HG03060 (cell line): Measurements from ENCODE around the gene LAMA2.

Experiments
- ATAC-seq: cut with Tn5 transposase; IDR thresholded peaks from one replicate; pipeline ENCODE4 v1.9.1; 2021; ENCODE audit warnings: low read depth, moderate number of reproducible peaks; ENCODE audit not compliant: unreplicated experiment

Gene LAMA2

DNA sequence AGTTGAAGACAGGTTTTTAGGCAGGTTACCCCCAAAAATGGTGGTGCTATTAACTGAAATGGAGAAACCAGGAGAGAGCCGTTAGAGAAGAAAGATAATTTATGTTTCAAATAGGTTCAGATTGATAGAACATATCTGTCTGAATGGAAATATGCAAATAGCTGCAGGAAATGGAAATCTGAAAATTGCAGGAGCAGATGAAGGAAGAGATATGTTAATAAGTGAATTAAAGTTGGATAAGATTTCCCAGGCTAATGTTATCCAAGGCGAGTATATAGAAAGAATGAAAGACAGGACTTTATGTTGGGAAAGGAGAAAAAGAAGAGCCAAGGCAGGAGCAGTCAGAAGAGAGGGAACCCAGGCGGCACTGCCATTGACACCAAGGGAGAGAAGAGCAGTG is 461.4 kb downstream of the LAMA2 start:
- no peak for ATAC-seq

DNA sequence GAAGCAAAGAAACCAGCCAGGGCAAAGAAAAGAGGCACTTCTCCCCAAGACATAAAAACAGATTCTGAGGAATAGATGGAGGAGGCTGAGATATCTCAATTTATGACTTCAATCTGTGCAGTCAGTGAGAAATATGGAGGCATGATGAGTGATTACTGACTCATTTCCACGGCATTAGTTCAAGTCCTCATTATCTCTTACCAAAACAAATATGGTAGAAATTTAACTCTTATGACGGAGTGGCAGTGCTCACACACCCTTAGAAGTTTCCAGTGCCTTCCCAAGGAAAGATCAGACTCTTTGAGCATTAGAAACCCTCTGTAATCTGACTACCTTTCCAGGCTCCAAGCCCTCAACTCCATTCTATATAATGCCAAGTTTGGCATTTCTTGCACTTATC is 463.0 kb downstream of the LAMA2 start:
- ATAC-seq = no peak

DNA sequence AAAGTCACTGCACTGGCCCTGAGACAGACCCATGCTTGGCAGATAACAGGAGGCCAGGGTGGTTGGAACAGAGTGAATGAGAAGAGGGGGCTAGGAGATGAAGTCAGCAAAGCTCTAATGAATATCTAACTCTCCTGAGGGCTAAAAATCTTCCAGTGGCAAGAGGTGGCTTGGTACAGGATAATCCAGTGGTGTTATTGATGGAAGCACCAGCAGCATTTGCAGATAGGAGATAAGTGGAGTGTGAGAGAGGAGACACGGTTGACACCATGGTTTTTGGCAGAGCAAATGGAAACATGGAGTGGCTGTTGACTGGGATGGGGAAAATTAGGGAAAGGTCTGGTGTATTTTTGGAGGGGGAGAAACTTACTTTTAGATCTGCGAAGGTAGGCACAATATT is 464.0 kb downstream of the LAMA2 start:
- ATAC-seq = no peak

DNA sequence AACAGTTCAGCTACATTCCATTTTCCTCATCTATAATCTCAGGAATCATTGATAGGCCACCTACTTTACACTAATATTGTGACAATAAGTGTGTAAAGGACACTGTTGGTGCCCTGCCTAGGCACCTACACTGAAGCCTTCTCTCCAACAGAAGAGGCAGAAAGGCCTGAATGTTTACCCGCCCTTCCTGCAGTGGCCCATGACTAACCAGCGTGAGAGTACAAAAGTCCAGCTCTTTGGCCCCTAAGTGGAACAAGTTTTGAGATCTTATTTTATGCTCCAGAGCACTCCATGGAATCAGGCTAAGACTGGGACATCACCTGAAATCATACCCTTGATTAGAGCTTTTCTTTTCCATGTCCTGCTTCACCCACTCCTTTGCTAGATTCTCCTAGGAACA is 467.3 kb downstream of the LAMA2 start:
- ATAC-seq = no peak

DNA sequence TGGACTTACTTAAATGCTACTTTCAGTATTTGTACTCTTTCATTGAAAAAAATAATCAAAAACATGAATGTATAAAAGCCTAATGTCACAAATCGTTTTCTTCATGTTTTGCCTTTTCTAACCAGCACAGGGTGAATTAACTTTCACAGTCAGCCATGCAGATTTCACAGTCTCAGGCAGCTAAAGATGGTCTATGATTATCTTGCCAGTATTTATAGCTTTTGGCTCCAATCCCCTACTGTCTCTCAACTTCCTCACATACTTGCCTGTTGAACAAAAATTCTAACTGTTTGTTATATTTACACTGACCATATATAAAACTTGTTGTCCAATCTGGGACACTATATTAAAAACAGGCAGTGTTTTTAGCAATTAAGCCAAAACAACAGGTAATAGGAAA is 468.9 kb downstream of the LAMA2 start:
- ATAC-seq = no peak

DNA sequence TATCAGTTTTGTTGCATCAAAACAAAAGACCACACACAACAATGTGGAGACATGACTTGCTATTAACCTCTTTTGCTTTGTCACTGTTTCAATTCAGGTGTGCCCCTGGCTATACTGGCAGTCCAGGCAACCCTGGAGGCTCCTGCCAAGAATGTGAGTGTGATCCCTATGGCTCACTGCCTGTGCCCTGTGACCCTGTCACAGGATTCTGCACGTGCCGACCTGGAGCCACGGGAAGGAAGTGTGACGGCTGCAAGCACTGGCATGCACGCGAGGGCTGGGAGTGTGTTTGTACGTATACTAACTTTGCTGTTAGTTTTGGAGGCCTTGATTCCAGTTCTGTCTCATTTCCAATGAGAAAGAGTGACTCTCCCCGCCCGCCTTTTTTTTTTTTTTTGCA is 470.1 kb downstream of the LAMA2 start:
- no peak for ATAC-seq

DNA sequence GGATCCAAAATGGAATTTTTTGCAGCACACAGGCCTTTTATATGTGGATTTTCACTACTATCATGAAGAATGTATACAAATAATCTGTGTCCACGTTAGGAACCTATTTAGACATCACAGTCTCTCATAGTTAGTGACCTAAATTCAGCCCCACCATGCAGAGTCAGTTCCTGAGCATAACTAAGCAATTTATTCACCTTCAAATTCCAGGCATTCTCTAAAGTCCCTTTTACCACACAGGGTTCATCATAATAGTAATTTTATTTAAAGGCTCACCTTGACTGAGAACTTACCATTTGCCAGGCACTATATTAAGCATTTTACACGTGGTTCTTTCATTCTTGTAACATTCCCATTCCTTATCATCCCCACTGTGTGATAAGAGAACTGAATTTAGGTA is 473.2 kb downstream of the LAMA2 start:
- no peak for ATAC-seq

DNA sequence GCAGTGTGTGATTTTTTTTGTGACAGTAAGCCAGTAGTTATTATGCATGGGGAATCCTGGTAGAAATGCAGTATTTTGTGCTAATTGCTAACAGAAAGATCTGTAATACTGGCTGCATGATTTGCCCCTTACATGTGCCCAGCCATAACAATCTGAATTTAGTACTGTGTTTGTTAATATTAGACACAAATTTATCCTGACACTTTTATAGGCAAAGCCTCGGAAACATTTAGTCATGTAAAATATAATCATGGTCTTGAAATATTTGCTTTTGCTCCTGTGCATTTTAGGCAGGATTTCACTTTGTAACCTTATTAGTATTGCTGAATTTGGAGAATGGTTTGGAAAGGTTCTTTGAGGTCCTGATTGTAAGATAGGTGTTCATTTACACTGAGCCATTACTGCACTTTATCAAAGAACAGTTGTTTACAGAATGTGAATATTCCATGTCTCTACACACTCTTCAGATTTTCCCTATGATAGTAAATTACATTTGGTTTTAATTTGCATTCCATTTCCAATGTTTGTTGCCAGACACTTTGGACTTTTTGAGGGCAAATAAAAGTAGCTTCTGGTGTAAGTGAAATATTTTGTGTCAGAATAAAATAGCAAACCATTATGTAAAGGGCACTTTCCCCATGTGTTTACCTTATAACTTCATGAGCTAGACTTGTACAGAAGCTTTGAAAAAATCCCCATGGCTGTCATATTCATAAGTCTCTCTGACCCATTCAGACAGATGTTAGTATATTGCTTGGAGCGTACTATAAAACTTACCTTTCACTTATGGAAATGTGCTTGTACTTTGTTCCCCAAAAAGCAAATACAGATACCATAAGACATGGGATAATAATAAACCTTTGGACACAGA is 477.1 kb downstream of the LAMA2 start:
- no peak for ATAC-seq

DNA sequence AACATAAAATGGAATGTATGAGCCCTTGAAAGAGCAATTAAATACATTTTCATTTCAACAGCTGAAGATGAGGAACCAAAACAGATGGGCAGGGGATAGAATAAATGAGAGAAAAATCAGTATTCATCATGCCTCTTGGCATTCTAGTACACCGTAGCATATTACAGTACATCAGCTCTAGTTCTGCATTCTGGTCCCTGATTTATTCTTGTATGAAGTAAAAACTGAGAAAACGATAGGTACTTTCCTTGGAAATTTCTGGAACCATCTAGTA is 477.7 kb downstream of the LAMA2 start:
- no peak for ATAC-seq

DNA sequence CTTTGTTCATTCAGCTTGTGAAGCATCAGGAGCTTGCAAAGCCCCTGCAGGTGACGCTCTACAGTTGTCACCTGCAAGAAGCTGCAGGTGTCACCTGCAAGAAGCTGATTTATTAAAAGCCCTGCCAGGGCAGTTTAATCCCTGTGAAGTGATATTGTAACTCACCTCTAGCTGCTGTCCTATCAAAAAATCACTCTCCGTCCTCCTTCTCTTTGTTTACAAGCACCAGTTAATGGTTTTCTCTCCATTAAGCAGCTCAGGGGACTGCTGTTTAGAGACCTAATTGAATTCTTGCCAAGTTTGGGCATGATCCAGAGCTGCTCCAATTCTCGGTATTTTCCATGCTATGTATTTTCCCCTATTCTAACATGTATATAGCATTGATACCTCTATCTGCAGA is 481.1 kb downstream of the LAMA2 start:
- ATAC-seq = no peak

DNA sequence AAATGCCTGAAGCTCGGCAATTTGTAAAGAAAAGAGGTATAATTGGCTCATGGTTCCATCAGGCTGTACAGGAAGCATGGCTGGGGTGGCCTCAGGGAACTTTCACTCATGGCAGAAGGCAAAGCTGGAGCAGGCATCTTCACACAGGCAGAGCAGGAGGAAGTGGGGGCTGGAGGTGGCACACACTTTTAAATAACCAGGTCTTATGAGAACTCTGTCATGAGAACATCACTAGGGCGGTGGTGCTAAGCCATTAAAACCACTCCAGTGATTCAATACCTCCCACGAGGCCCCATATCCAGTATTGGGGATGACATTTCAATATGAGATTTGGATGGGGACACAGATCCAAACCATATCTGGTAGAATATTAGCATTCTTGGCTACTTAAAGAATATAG is 481.8 kb downstream of the LAMA2 start:
- no peak for ATAC-seq

DNA sequence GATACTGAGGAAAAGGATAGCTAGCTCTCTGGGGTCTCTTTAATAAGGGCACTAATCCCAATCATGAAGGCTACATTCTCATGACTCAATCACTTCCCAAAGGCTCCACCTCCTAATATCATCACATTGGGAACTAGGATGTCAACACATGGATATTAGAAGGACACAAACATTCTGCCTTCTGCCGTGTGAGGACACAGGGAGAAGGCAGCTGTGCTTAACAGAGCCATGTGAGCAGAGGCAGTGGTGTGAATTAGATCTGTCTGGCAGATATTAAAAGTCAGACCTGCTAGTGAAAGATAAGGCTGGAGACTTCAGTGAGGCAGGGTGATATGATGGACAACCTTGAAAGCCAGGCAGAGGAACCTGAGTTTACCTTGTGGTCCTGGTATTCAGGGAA is 485.1 kb downstream of the LAMA2 start:
- no peak for ATAC-seq

DNA sequence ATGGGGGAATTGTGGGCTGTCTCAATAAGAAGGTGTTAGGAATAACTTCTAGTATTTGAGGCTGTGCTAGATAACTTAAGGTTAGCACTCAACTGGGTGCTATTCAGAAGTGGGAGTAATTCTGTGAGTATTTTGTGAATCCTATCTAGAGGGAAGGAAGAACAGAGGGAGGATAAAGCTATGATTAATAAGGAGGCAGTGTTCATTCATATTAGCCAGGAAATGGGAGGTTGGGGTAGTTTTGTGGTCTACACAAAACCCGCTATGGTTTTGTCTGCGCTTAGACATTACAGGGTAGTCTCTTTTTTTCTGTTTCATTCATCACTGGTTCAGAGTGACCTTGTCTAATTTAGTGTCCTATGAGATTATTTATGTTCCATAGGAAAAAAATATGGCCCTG is 486.0 kb downstream of the LAMA2 start:
- no peak for ATAC-seq

DNA sequence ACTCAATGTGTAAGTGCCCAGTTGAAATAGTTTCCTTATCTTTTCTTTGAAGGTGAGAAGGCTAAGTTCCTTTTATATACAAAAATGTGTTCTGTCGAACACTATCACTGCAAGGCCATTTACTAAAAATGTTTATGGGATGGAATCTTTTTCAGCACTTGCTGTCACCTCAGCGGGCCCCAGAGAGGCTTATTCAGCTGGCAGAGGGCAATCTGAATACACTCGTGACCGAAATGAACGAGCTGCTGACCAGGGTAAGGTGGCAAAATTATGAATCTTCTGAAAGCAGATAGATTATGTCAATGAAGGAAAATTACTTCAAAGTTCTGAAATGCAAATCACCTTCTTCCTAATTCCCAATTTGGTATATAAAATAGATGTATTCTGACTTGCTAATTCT is 486.8 kb downstream of the LAMA2 start:
- no peak for ATAC-seq

DNA sequence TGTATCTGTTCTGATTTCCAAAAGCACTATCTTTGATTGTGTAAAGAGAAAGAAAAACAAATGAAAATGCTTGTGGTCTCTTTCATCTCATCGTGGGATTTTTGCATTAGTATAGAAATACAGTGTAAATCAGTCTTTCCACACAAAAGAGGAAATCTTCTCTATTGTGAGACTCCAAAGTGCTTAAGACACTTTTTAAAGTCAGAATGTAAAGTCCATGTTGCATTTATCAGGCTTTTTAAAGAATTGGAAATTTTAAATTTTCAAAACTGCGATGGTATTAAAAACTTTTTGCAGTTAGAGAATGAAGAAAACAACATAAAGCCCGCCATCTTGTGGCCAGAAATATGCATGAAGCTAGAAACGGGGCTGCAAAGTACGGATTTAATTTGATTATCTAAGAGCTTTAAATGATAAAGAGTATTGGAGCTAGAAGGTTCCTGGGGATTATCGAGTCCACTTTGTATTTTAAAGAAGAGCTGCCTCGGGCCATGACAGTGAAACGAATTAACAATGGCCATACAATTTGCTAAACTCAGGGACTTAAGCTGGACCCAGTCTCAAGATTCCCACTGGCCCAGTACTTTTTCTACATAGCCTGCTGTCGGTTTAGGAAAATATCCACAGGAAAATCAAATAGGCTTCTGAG is 487.5 kb downstream of the LAMA2 start:
- no peak for ATAC-seq

DNA sequence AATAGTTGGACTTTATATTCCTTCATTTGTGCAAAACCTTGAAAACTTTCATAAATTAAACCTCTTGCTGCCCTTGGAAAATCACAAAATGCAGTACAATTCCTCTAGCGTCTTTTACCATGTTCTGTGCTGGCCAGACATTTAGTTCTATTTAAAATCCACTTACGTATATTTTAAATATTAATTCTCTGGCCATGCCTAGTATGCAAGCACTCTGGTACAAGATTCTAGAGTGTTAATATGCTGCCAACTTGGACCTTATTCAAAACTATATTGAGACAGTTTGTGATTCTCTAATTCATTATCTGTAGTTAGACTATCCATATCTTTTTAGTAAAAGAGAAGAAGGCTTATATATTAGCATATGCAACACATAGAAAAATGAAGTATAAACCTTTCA is 498.9 kb downstream of the LAMA2 start:
- ATAC-seq = no peak

DNA sequence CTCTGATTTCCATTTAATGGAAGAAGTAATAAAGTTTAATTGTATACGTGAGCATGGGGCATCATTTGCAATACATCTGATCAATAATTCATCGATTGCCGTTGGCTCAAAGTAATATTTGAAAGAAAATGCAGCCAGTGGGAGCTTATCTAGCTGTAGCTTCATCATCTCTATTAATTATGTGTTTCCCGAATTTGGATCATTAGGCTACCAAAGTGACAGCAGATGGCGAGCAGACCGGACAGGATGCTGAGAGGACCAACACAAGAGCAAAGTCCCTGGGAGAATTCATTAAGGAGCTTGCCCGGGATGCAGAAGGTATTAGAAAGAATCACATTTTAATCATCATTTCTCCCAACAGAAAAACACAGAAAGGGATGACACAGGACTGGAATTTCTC is 500.0 kb downstream of the LAMA2 start:
- ATAC-seq = no peak

DNA sequence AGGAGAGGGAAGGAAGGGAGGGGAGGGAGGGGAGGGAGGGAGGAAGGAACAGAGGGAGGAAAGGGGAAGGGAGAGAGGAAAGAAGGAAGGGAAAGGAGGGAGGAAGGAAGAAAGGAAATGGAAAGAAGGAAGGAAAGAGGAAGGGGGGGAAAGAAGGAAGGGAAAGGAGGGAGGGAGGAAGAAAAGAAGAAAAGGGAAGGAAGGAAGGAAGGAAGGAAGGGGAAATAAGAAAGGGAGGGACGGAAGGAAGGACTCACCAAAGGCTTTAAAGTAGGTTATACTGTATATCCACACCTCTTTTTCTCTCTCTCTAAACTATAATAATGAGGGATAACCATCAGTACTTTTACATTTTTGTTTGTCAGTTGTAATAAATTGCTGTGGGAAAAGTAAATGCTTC is 502.2 kb downstream of the LAMA2 start:
- no peak for ATAC-seq

DNA sequence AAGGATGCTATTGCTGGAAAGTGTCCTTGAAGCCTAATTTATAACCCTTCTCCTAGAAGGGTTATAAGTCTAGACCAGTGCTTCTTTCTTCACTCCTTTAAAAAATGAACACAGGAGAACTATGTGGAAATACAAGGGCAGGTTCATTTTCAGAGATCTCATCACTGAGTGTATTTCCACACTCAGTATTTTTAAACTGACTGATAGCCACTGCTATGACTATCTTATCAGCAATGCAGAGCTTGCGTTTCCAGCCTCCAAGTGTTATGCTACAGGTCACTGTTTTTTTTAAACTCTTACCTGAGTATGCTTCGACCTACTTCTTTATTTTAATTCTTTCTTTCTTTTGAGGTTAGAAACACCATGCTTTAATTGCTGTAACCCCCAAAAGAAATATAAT is 508.0 kb downstream of the LAMA2 start:
- ATAC-seq = no peak

DNA sequence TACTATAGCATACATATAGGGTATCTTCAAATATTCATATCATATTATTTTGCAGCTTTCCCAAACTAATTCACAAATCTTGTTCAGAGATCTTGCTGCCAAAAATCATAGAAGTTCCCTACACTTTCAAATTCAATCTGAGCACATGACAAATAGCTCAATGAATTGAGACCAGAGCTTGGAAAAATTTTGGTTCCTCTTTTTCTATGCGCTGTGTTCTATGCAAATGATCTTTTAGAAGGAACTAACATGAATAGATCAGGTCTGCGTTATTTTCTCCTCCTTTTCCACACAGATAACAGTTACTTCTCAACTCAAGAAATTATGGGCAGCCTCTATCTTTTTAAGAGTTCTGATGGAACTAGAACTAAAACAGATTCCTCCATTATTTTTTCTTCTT is 510.7 kb downstream of the LAMA2 start:
- ATAC-seq = no peak

DNA sequence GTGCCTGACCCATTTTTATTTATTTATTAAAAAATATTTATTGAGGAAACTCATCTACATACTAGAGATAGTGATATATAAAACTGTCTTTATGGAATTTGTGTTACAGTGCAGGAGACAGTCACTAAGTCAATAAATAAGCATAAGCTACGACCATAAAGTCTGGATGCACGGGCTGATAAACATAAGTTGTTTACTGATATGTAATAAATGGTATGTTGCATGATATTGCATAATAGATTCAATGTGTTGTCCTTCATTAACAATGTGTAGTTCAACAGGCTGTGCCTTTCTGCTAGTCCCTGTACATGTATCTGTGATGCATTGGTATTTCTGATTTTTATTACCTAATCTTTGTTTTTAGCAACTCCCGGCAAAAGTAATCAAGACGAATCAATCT is 515.8 kb downstream of the LAMA2 start:
- ATAC-seq = no peak

DNA sequence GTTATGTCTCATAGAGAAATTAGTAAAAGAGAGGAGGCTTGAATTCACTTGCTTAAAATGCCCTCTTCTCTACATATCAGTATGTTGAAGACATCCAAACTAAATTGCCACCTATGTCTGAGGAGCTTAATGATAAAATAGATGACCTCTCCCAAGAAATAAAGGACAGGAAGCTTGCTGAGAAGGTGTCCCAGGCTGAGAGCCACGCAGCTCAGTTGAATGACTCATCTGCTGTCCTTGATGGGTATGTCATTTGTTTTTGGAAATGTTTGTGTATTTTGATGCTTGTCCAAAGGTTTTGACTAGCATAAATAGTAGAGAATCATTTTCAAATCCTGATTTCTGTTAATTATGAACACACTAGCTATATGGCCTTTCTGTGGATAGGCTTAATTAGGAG is 519.3 kb downstream of the LAMA2 start:
- ATAC-seq = no peak

DNA sequence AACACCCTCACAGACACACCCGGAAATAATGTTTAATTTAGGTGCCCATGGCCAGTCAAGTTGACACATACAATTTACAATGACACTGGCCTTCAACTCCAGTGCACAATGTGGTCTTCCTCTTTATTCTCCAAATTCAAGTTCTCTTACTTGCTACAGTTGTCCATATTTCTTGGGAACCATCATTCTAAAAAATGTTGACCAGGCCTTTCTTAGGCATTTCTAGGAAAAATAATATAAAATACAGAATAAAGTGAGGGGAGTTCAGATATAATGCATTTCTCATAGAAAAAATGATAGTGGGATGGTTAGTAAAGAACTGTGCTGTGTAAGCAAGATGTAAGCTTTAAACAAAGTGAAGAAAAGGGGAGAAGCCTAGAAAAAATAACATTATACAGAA is 528.2 kb downstream of the LAMA2 start:
- ATAC-seq = no peak
